ENCODE results near the gene ZBTB46.

GRCh38 chr20:63756648-63756991, 74.4 kb downstream of the ZBTB46 start:
- TF ChIP-seq CTCF (conservative IDR thresholded peaks at IDR 0.05; ENCODE audit: low read depth, low read length), result no peak
- TF ChIP-seq EZH2 (IDR thresholded peaks at IDR 0.05; ENCODE audit: borderline replicate concordance, low read depth, low read length, poor library complexity, severe bottlenecking), result no peak

Measured in A673 (cell line).